Fibroblast of villous mesenchyme (primary cell): ENCODE data around the gene RBKS. TPM values are rescaled to one million over a fixed set of nuclear protein-coding genes. Genes with fewer than 3 reads are reported as not detected.

ENCODE experiments used
- DNase-seq: peaks from one replicate; pipeline ENCODE4 v3.0.0-alpha.2; 2010; ENCODE audit warnings: low read depth
- H3K4me3 ChIP-seq: 2 replicates; pipeline ENCODE4 v1.5.1; 2011; ENCODE audit warnings: low read depth, mild to moderate bottlenecking, low read length
- CTCF ChIP-seq: IDR thresholded peaks from 2 replicates; pipeline ENCODE4 v1.5.1; 2012; ENCODE audit warnings: low read depth, mild to moderate bottlenecking, low read length; ENCODE audit not compliant: insufficient read depth
- total RNA-seq: library from RNA; depleted of rRNA; stranded (reverse); fragments of >200 nt; gene quantifications from 2 replicates; pipeline ENCODE4 v1.2.3, GENCODE V29; 2012

RBKS gene
- total RNA-seq, 1 donor: 1.3 TPM

DNA sequence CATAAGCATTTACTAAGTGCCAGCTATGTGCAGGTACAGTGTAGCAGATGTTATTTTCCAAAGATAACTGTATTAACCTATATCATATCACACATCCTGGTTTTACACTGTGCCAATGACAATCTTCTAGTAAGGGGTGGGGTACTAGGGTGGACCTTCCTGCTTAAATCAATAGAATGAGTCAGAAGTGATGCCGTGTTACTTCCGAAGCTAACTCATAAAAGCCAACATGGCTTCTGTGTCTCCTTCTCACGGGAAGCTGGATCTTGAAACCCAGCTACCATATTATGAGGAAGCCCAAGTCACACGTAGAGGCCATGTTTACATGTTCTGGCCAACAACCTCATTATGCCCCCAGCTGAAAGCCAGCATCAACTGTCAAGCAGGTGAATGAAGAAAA, 59.5 kb downstream of the RBKS start:
- no peak overlapping the region for H3K4me3 ChIP-seq
- no peak for DNase-seq
- TF ChIP-seq CTCF: no peak

- DNase-seq: no peak
- no peak overlapping the region for H3K4me3 ChIP-seq
- TF ChIP-seq CTCF: no peak
These were observed 60.4 kb downstream of the RBKS start for GRCh38 chr2:27829791-27830190.

GRCh38 chr2:27828305-27828704, 61.9 kb downstream of the RBKS start:
- TF ChIP-seq CTCF: no peak
- DNase-seq: no peak
- no peak overlapping the region for H3K4me3 ChIP-seq

DNA sequence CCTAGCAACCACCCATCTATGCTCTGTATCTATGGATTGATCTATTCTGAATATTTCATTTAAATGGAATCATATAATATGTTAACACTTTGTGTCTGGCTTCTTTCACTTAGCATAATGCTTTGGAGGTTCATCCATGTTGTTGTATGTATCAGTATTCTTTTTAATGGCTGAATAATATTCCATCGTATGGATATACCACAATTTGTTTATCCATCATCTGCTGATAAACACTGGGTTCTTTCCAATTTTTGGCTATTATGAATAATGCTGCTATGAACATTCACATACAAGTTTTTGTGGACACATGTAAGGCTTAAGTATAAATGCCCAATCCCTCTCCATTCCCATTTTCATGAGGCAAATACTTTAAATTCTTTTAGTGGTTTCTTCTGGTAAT, 65.8 kb downstream of the RBKS start:
- no peak for DNase-seq
- no peak for TF ChIP-seq CTCF

DNA sequence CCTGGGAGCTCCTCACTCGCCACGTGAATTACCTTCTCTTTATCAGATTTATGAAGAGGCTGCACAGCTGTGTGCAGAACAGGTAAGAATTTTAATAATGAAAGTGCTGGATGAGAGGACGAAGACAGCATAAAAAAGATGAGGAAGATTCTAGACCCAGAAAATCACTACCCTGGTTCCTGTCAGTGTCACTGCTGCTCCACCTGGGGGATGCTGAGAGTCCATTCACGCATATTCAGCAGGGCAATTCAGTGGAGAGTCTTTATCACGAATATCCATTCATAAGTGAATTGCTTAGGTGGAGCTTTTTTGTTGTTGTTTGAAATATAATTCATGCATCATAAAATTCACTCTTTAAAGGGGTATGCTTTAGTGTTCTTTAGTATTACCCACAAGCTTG, 66.6 kb downstream of the RBKS start:
- no peak for DNase-seq
- TF ChIP-seq CTCF: no peak
- no peak overlapping the region for H3K4me3 ChIP-seq

More for the DNA sequence above, 65.8 kb downstream of the RBKS start:
- H3K4me3 ChIP-seq: no peak overlapping the region

DNA sequence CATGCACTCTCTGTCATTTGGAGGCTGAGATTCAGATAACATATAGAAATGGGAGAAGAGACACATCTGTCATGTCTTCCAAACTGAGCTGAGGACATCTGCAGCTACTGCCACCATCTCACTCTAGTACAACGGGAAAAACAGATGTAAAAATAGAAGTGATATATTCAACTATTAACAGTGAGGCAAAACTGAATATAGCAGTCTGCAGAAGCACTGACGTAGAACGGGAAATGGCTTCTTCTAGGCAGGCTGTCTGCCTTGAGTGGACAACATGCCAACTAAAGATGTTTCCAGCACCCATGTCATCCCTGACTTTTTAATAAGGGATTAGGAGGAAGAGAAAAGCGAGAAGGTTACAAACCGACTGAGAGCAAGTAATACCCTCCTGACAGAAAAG, 67.1 kb downstream of the RBKS start:
- DNase-seq: no peak
- H3K4me3 ChIP-seq: no peak overlapping the region
- no peak for TF ChIP-seq CTCF

DNA sequence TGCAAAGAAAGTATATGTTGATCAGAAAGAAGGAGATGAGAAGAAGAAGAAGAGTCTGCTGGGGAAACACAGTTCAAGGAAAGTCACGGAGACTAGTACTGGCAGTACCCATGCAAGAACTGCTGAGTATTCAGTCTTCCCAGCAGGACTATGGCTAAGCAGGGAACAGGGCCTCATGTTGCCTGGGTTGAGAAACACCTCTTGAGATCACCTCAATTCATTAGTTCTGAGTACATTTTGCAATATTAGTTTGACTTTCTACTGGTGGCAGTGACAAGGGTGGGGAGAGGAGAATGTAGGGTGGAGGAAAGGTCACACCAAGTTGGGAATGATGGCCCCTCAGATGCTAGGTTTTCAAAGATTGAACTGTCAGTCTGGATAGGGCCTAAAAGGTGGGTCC, 68.1 kb downstream of the RBKS start:
- DNase-seq: no peak
- TF ChIP-seq CTCF: no peak
- H3K4me3 ChIP-seq: no peak overlapping the region
